ENCODE data around the gene MPZL3. TPM values are rescaled to one million over a fixed set of nuclear protein-coding genes. Genes with fewer than 3 reads are reported as not detected.

The MPZL3 gene
- total RNA-seq, 1 experiment from 2014 or later, result 8.7 TPM

DNA sequence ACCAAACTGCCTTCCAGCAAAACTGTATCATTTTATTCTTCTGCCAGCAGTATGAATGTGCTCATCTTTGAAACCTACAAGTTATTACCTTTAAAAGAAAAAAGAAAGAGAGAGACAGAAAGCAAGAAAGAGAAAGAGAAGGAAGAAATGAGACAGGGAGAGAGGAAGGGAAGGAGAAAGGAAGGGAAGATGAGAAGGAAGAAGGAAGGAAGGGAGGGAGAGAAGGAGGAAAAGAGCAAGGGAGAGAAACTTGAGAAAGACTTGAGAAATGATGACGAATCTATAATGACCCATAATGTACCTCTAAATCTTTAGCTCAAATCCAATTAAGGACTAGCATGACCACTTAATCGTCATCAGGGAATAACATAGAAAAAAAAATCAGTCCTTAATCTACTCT, 16.0 kb downstream of the MPZL3 start (continued):
- TF ChIP-seq TCF7L2 (IDR thresholded peaks at IDR 0.05; ENCODE audit: borderline replicate concordance, extremely low read depth, insufficient read depth, insufficient read length), result no peak
- TF ChIP-seq POLR2AphosphoS5 (IDR thresholded peaks at IDR 0.05; ENCODE audit: low read depth, low read length), result no peak
- TF ChIP-seq ELF1 (IDR thresholded peaks at IDR 0.05; ENCODE audit: borderline replicate concordance, low read depth), result no peak
- TF ChIP-seq FOSL1 (IDR thresholded peaks at IDR 0.05; ENCODE audit: low read depth), result no peak
- no peak for TF ChIP-seq SRF (IDR thresholded peaks at IDR 0.05; ENCODE audit: low read depth)
- TF ChIP-seq CBX3 (IDR thresholded peaks at IDR 0.05; ENCODE audit: low read depth), result no peak

DNA sequence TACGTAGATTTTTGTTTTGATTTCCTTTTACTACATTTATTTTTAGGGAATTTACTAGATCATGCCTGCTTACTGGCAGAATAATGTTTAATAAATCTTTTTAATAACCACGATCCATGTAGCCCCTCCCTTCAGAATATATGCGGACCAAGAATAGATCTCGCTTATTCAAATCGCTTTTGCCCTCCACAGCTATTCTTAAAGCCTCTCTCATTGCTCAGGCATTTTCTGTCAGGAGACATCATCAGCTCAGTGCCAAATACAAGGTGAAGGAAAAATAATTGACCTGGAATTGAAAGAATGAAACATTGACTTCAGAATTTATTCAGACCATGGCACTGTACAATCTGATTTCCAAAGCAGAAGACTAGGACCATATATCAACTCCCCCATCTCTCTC, 17.3 kb downstream of the MPZL3 start:
- CTCF ChIA-PET, result no interaction called here
- POLR2A ChIA-PET, result no interaction called here
- no peaks in the 10 kb centered on the region for H3K36me3 ChIP-seq (ENCODE audit: control insufficient read depth in 1 of 2, insufficient read depth in 2 of 2, low read length in 2 of 2)
- H3K27me3 ChIP-seq (ENCODE audit: insufficient read depth, low read length), result no peaks in the 10 kb centered on the region
- H2AFZ ChIP-seq (ENCODE audit: low read depth, low read length, poor library complexity, severe bottlenecking), result no peak overlapping the region
- H3K4me1 ChIP-seq (ENCODE audit: control insufficient read depth in 1 of 2, insufficient read depth in 2 of 2, low read length in 2 of 2), result peaks cover 21 to 22% of the 10 kb centered on the region in 2 experiments
- ATAC-seq (no peak), DNase-seq (ENCODE audit: low read depth, low spot score) (no peak)
- RAD21 ChIA-PET (ENCODE audit: low non-redundant PET in 1 of 2, low total read pairs in 2 of 2, uncharacterized antibody in 2 of 2, unreplicated experiment in 2 of 2), result no interaction called here
- no peak overlapping the region for H3K4me3 ChIP-seq (replicated peaks in 1 of 2; ENCODE audit: low read depth in 1 of 2, low read length in 2 of 2)
- intact Hi-C loops (cut with micrococcal nuclease), result no loop called here
- H3K27ac ChIP-seq (ENCODE audit: low read depth, low read length), result no peak overlapping the region
- no peaks in the 10 kb centered on the region for H3K79me2 ChIP-seq (ENCODE audit: insufficient read depth, low read length)
- no peak overlapping the region for H3K9ac ChIP-seq (ENCODE audit: low read length)
- no peak overlapping the region for H3K4me2 ChIP-seq (ENCODE audit: low read length)
- H3K9me3 ChIP-seq (ENCODE audit: control insufficient read depth in 1 of 2, insufficient read depth in 1 of 2, low read depth in 1 of 2, low read length in 2 of 2), result no peaks in the 10 kb centered on the region
- BruUV-seq (replicated peaks), result no TSS peak
- TF ChIP-seq, protein P1, sequence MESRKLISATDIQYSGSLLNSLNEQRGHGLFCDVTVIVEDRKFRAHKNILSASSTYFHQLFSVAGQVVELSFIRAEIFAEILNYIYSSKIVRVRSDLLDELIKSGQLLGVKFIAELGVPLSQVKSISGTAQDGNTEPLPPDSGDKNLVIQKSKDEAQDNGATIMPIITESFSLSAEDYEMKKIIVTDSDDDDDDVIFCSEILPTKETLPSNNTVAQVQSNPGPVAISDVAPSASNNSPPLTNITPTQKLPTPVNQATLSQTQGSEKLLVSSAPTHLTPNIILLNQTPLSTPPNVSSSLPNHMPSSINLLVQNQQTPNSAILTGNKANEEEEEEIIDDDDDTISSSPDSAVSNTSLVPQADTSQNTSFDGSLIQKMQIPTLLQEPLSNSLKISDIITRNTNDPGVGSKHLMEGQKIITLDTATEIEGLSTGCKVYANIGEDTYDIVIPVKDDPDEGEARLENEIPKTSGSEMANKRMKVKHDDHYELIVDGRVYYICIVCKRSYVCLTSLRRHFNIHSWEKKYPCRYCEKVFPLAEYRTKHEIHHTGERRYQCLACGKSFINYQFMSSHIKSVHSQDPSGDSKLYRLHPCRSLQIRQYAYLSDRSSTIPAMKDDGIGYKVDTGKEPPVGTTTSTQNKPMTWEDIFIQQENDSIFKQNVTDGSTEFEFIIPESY (IDR thresholded peaks at IDR 0.05; ENCODE audit: extremely low read depth, insufficient replicate concordance, low read length), result no peak
- TF ChIP-seq FOSL1 (IDR thresholded peaks at IDR 0.05; ENCODE audit: low read depth), result no peak
- no peaks in the 10 kb centered on the region for H4K20me1 ChIP-seq (ENCODE audit: insufficient read depth)
- H3K9me2 ChIP-seq (ENCODE audit: insufficient read depth), result no peaks in the 10 kb centered on the region
